Astrocyte of the spinal cord (primary cell): ENCODE results near the gene SNX9.
A peak's percentile ranks its signal among the peaks of the same experiment; 100 is the strongest.

Experiments
- DNase-seq: peaks from one replicate; pipeline ENCODE4 v3.0.0; 2011; ENCODE audit warnings: low read depth, low spot score
- H3K4me3 ChIP-seq: 2 replicates; pipeline ENCODE4 v1.5.1; 2011; ENCODE audit warnings: low read depth, mild to moderate bottlenecking, low read length, moderate library complexity
- in situ Hi-C: cut with HindIII; loops from 2 replicates; pipeline ENCODE4 v1.10.0; 2017; ENCODE audit warnings: low sequenced_read_pairs
- TF ChIP-seq, protein P1 (sequence below): IDR thresholded peaks from 2 replicates; pipeline ENCODE4 v1.5.1; 2012; ENCODE audit warnings: low read depth, mild to moderate bottlenecking, low read length, inconsistent platforms

SNX9 gene

DNA sequence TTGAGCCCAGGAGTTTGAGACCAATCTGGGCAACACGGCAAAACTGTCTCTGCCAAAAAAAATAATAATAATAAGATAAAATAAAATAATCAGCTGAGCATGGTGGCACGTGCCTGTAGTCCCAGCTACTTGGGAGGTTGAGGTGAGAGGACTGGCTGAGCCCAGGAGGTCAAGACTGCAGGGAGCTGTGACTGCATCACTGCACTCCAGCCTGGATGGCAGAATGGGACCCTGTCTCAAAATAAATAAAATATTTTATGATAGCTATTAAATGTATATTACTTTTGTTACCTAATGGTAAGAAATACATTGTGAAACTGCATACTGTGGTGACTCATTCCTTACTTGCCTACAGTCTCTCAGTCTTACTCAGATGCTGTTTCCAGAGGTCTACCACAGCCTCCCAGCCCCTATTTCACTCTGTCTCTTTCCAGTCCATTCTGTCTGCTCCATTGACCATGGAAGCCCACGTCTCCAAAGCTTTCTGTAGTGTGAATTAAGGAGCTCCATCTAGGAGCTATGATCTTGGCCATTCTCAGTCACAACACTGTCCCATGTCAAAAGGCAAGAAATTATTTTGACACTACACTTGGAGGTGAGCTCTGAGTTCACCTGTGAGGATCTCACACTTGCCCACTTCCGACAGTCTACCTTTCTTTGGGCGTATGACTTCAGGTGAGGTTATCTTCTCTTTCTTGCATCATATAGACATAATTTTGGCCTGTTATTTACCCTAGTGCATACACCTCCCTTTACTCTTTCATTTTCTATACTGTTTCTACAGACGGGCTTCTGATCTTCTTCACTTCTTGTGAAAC is 22.4 kb upstream of the SNX9 start:
- H3K4me3 ChIP-seq, result no peak overlapping the region
- in situ Hi-C loops, result no loop called here
- TF ChIP-seq, protein P1, sequence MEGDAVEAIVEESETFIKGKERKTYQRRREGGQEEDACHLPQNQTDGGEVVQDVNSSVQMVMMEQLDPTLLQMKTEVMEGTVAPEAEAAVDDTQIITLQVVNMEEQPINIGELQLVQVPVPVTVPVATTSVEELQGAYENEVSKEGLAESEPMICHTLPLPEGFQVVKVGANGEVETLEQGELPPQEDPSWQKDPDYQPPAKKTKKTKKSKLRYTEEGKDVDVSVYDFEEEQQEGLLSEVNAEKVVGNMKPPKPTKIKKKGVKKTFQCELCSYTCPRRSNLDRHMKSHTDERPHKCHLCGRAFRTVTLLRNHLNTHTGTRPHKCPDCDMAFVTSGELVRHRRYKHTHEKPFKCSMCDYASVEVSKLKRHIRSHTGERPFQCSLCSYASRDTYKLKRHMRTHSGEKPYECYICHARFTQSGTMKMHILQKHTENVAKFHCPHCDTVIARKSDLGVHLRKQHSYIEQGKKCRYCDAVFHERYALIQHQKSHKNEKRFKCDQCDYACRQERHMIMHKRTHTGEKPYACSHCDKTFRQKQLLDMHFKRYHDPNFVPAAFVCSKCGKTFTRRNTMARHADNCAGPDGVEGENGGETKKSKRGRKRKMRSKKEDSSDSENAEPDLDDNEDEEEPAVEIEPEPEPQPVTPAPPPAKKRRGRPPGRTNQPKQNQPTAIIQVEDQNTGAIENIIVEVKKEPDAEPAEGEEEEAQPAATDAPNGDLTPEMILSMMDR, result no peak
- peak; percentile 59 for DNase-seq

DNA sequence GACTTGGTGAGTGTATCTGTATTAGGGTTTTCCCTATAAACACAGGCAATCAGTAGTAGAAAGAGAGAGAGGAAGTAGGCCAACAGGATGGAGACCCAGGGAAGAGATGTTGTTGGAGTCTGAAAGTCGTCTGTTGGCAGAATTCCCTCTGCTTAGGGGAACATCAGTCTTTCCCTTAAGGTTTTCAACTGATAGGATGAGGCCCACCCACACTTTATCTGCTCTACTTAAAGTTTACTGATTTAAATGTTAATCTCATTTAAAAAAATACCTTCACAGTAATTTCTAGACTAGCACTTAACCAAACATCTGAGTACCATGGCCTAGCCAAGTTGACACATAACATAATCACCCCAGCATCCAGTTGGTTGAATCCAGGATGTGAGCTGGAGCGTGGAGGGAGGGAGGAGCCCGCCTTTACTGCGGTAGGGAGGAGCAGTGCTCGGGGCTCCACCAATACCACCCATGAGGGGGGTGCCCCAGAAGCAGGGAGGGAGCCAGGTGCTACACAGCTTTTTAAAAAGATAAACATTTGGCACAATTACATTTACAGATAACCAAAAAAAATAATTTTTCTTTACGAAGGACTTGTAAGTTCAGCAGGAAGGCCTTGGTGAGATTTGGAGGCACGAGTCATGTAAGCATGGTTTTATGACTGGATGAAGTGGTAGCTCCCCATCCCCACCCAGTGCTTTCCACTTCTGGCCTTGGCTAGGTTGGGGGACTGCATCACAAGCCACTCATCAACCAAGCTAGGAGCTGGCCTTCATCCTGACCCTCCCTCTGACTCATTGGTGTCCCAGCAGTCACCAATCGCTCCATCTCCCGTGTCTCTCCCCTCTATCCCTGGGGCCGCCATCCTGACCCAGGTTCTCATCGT is 18.4 kb upstream of the SNX9 start:
- TF ChIP-seq, protein P1, result no peak
- DNase-seq, result no peak
- no peak overlapping the region for H3K4me3 ChIP-seq
- in situ Hi-C loops, result no loop called here

DNA sequence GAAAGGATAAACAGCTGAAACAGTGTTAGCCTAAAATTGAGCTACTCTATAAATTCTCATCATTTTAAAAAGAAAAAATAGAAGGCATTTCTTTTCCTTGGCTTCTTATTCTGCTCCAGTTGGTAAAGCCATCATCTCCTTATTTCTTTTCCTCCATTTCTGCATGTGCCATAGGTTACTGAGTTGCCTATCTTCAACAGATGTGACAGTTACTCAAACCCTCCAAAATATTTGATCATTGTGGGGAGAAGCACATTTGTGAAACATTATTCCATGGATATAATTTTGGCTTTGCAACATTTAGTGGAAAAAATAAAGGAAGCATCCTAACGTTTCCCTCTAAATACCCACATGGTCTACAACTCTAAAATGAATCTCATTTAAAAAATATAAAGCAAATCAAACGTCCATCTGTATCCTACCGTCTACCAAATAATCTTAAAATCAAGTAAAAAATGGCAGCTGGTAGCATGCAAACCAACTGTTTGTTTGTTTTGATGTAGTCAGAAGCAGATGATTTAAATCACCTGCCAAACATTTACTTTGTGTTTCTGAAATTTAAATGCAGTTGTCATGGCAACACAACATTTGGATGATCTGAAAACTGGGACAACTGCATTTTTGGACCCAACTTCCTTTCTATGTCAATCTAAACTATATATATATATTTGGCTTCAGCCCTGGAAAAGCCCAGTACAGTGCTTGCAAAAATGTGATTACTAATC is 16.8 kb upstream of the SNX9 start:
- no peak for DNase-seq
- TF ChIP-seq, protein P1, result no peak
- in situ Hi-C loops, result no loop called here
- H3K4me3 ChIP-seq, result no peak overlapping the region

DNA sequence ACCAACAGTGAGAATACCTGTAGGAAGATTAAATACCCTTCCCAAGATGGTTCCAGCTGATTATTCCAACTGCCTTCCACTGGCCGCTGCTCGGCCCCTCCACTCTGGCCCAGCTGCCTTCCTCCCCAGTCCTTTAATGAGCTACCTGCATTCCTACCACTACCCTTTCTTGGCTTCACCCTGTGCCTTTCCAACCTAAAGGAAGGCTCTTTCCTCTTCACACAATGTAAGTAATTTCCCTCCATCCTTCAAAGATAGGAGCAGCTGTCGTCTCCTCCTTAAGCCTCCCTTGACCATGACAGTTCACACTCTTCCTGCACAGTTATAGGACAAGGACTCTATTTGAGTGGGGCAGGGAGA is 16.2 kb upstream of the SNX9 start:
- TF ChIP-seq, protein P1, result no peak
- in situ Hi-C loops, result no loop called here
- no peak overlapping the region for H3K4me3 ChIP-seq
- DNase-seq, result no peak

DNA sequence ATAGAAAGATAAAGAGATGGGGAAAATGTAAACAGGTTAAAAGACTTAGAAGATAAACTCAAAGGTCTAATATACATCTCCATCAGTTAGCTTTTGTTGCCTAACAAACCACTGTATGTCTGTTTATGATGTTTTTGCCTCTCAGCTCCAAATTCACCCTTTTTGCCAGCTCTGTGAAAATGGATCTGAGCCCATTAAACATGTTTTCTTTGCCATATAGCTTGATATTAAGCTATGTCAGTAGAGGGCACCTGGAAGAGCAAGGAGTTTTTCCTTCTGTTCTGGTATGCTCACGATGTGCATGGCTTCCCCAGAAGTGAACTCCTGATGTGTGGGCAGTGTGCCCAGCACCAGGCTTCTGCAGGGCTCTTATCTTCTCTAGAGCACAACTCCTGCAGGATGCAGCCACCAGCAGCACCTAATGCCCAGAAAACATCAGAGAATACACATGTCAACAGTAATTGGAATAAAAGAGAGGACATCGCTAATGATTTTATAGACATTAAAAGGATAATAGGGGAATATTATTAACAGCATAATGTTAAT is 14.6 kb upstream of the SNX9 start:
- TF ChIP-seq, protein P1, result no peak

DNA sequence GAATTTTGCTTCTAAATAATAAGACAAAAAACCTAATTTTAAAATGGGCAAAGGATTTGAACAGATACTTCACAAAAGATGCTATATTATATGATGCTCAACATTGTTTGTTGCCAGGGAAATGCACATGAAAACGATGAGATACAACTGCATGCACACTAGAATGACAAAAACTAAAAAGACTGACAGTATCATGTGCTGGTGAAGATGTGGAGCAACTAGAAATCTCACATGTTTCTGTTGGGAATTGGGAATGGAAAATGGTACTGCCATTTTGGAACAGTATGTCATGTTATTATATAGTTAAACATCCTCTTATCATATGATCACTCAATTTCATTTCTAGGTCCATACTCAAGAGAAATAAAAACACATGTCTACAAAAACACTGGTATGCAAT is 13.4 kb upstream of the SNX9 start:
- DNase-seq, result no peak
- H3K4me3 ChIP-seq, result no peak overlapping the region
- TF ChIP-seq, protein P1, result no peak
- in situ Hi-C loops, result no loop called here

More for the DNA sequence above, 14.6 kb upstream of the SNX9 start:
- in situ Hi-C loops, result no loop called here
- H3K4me3 ChIP-seq, result no peak overlapping the region
- DNase-seq, result no peak
